HCT116 (cell line): Measurements from ENCODE around the gene SLC7A1. TPM values are rescaled to one million over a fixed set of nuclear protein-coding genes. Genes with fewer than 3 reads are reported as not detected.

Source experiments
- ATAC-seq: fragments of 200-7000 bp; cut with Tn5 transposase; 2 replicates; pipeline ENCODE4 v1.9.1; 2020; ENCODE audit warnings: mild to moderate bottlenecking, moderate library complexity
- BruUV-seq: library from RNA; stranded (reverse); fragments of 400-500 nt; replicated peaks from 2 replicates; lab custom pipeline; 2021; lab: Mats Ljungman, UMichigan
- CTCF ChIA-PET: fragments of 300-600 bp; sonication (Branson Sonifier 250); formaldehyde crosslinking; loops from one replicate; lab custom pipeline; 2021; ENCODE audit warnings: antibody characterized with exemption; lab: Charles Lee
- POLR2A ChIA-PET: fragments of 300-600, 350-600 bp; sonication (Branson Sonifier 250); formaldehyde crosslinking; loops from one replicate; lab custom pipeline; 2021; ENCODE audit warnings: antibody characterized with exemption; lab: Charles Lee
- RAD21 ChIA-PET, 2 experiments: fragments of 300-600 bp; sonication (Branson Sonifier 250); formaldehyde crosslinking; loops; one replicate each; lab custom pipeline; 2023; ENCODE audit warnings: low total read pairs in 2 of 2; ENCODE audit not compliant: uncharacterized antibody in 2 of 2, unreplicated experiment in 2 of 2, low non-redundant PET in 1 of 2; lab: Charles Lee
- DNase-seq: peaks from one replicate; pipeline ENCODE4 v3.0.0-alpha.2; 2010; ENCODE audit warnings: low read depth, low spot score
- H2AFZ ChIP-seq: fragments of 200-600 bp; shearing (Covaris generic), sonication (generic); 2 replicates; pipeline ENCODE4 v1.6.1; 2017; ENCODE audit warnings: low read depth, mixed run types, mixed read lengths, antibody characterized with exemption, low read length; ENCODE audit not compliant: poor library complexity, severe bottlenecking
- H3K27ac ChIP-seq: 2 replicates; pipeline ENCODE4 v1.5.1; 2012; ENCODE audit warnings: low read depth, low read length
- H3K27me3 ChIP-seq: fragments of 200-600 bp; sonication (generic); 2 replicates; pipeline ENCODE4 v1.6.1; 2016; ENCODE audit warnings: mixed run types, low read length, mixed read lengths; ENCODE audit not compliant: insufficient read depth
- H3K36me3 ChIP-seq, 2 experiments: fragments of 200-500 bp in 1 of 2; fragments of 200-600 bp in 1 of 2; sonication (Bioruptor generic) in 1 of 2; sonication (generic) in 1 of 2; 2 replicates each; pipeline versions ENCODE4 v1.5.1 to v1.6.1; 2014 to 2016; ENCODE audit warnings: low read length in 2 of 2, inconsistent platforms in 1 of 2, mixed read lengths in 1 of 2, mixed run types in 1 of 2; ENCODE audit not compliant: insufficient read depth in 2 of 2, control insufficient read depth in 1 of 2
- H3K4me1 ChIP-seq, 2 experiments: fragments of 200-600 bp in 1 of 2; sonication (generic) in 1 of 2; 2 replicates each; pipeline versions ENCODE4 v1.5.1 to v1.6.1; 2012 to 2017; ENCODE audit warnings: low read length in 2 of 2, inconsistent platforms in 1 of 2, mild to moderate bottlenecking in 1 of 2, mixed read lengths in 1 of 2, mixed run types in 1 of 2, moderate library complexity in 1 of 2; ENCODE audit not compliant: insufficient read depth in 2 of 2, control insufficient read depth in 1 of 2
- H3K4me2 ChIP-seq: fragments of 200-600 bp; sonication (generic); 2 replicates; pipeline ENCODE4 v1.6.1; 2017; ENCODE audit warnings: mixed run types, low read length, mixed read lengths
- H3K4me3 ChIP-seq, 2 experiments: fragments of 200-600 bp in 1 of 2; sonication (generic) in 1 of 2; replicated peaks in 1 of 2; 2 replicates each; pipeline ENCODE4 v1.5.1; 2011 to 2016; ENCODE audit warnings: low read length in 2 of 2, control low read depth in 1 of 2, low read depth in 1 of 2, mild to moderate bottlenecking in 1 of 2, mixed read lengths in 1 of 2, mixed run types in 1 of 2
- H3K79me2 ChIP-seq: fragments of 200-600 bp; sonication (generic); 2 replicates; pipeline ENCODE4 v1.6.1; 2017; ENCODE audit warnings: mild to moderate bottlenecking, mixed run types, low read length, moderate library complexity, mixed read lengths; ENCODE audit not compliant: insufficient read depth
- H3K9ac ChIP-seq: fragments of 200-600 bp; sonication (generic); 2 replicates; pipeline ENCODE4 v1.6.1; 2016; ENCODE audit warnings: low read length, mixed read lengths
- H3K9me2 ChIP-seq: fragments of 200-600 bp; sonication (generic), shearing (Covaris generic); 2 replicates; pipeline ENCODE4 v1.6.1; 2017; ENCODE audit warnings: mixed run types, mild to moderate bottlenecking, moderate library complexity; ENCODE audit not compliant: insufficient read depth
- H3K9me3 ChIP-seq, 2 experiments: fragments of 200-500 bp in 1 of 2; fragments of 200-600 bp in 1 of 2; sonication (Bioruptor generic) in 1 of 2; sonication (generic) in 1 of 2; 2 replicates each; pipeline ENCODE4 v1.6.1; 2014 to 2017; ENCODE audit warnings: low read length in 2 of 2, mixed read lengths in 2 of 2, inconsistent platforms in 1 of 2, low read depth in 1 of 2, mild to moderate bottlenecking in 1 of 2, mixed run types in 1 of 2, moderate library complexity in 1 of 2; ENCODE audit not compliant: control insufficient read depth in 1 of 2, insufficient read depth in 1 of 2
- H4K20me1 ChIP-seq: fragments of 200-600 bp; sonication (generic), shearing (Covaris generic); 2 replicates; pipeline ENCODE4 v1.6.1; 2017; ENCODE audit warnings: mixed run types, mild to moderate bottlenecking, moderate library complexity; ENCODE audit not compliant: insufficient read depth
- CEBPB ChIP-seq: IDR thresholded peaks from 2 replicates; pipeline ENCODE4 v1.6.1; 2012; ENCODE audit warnings: low read depth
- CTCF ChIP-seq, 3 experiments: fragments of 200-600 bp in 1 of 3; sonication (generic) in 1 of 3; IDR thresholded peaks in 2 of 3; conservative IDR thresholded peaks in 1 of 3; 2 replicates each; pipeline ENCODE4 v1.5.1; 2012 to 2017; ENCODE audit warnings: low read depth in 2 of 3, low read length in 2 of 3, antibody characterized with exemption in 1 of 3, borderline replicate concordance in 1 of 3, control low read depth in 1 of 3, mild to moderate bottlenecking in 1 of 3, mixed read lengths in 1 of 3, mixed run types in 1 of 3, moderate library complexity in 1 of 3; ENCODE audit not compliant: insufficient read depth in 1 of 3
- ELF1 ChIP-seq: IDR thresholded peaks from 2 replicates; pipeline ENCODE4 v1.6.1; 2012; ENCODE audit warnings: low read depth, borderline replicate concordance
- EZH2phosphoT487 ChIP-seq: fragments of 200-600 bp; IDR thresholded peaks from 2 replicates; pipeline ENCODE4 v1.6.1; 2018; ENCODE audit warnings: antibody characterized with exemption, borderline replicate concordance
- POLR2A ChIP-seq: IDR thresholded peaks from 2 replicates; pipeline ENCODE4 v1.7.0; 2011; ENCODE audit warnings: borderline replicate concordance; ENCODE audit not compliant: insufficient read depth, insufficient read length; ENCODE audit errors: extremely low read depth
- TCF7L2 ChIP-seq: IDR thresholded peaks from 2 replicates; pipeline ENCODE4 v1.7.0; 2011; ENCODE audit warnings: borderline replicate concordance, inconsistent platforms; ENCODE audit not compliant: insufficient read depth, insufficient read length; ENCODE audit errors: extremely low read depth
- ZNF274 ChIP-seq: fragments of 200-500 bp; sonication (Bioruptor generic); IDR thresholded peaks from 2 replicates; pipeline ENCODE4 v1.6.1; 2014; ENCODE audit warnings: mild to moderate bottlenecking, low read depth, low read length, inconsistent platforms
- intact Hi-C: fragments of 100-400 bp; cut with micrococcal nuclease; formaldehyde crosslinking; loops from 2 replicates; pipeline ENCODE4 v1.10.0; 2022
- total RNA-seq: library from RNA; stranded (reverse); gene quantifications from one replicate; pipeline ENCODE4 v1.2.1, GENCODE V29; 2021; ENCODE audit not compliant: unreplicated experiment
- TF ChIP-seq, protein P1 (sequence below): IDR thresholded peaks from 2 replicates; pipeline ENCODE4 v1.6.1; 2012
- TF ChIP-seq, protein P2 (sequence below): IDR thresholded peaks from 2 replicates; pipeline ENCODE4 v1.6.1; 2012; ENCODE audit warnings: low read depth

Gene SLC7A1
- total RNA-seq, 1 experiment from 2014 or later, result 124 TPM

GRCh38 chr13:29527916-29528315 is 67.6 kb downstream of the SLC7A1 start:
- Histone ChIP-seq H3K36me3 (peaks cover 22 to 27% of the 10 kb centered on the region in 2 experiments), H3K4me2 (no peak overlapping the region), H3K4me1 (no peaks in the 10 kb centered on the region), H2AFZ (no peak overlapping the region), H3K79me2 (no peaks in the 10 kb centered on the region), H3K9me2 (no peaks in the 10 kb centered on the region), H3K4me3 (no peak overlapping the region)
- RAD21 ChIA-PET, result no interaction called here
- intact Hi-C loops, result no loop called here
- DNase-seq, result no peak
- no peak for TF ChIP-seq CTCF (IDR thresholded peaks at IDR 0.05 in 2 of 3, conservative IDR thresholded peaks at IDR 0.05 in 1 of 3; ENCODE audit: borderline replicate concordance in 1 of 3, insufficient read depth in 1 of 3, low read depth in 2 of 3, low read length in 2 of 3)
- TF ChIP-seq ELF1, result no peak
- TF ChIP-seq POLR2A, result no peak
- no peak for TF ChIP-seq EZH2phosphoT487
- TF ChIP-seq TCF7L2, result no peak
- no peak for TF ChIP-seq CEBPB
- no peak for TF ChIP-seq ZNF274
- TF ChIP-seq, all 23 proteins: peak for 0
- ChIA-PET CTCF (no interaction called here), POLR2A (no interaction called here)
- Histone ChIP-seq H3K27ac (no peak overlapping the region), H3K9me3 (no peaks in the 10 kb centered on the region), H3K9ac (no peak overlapping the region), H3K27me3 (no peaks in the 10 kb centered on the region), H4K20me1 (no peaks in the 10 kb centered on the region)
- no TSS peak for BruUV-seq
- ATAC-seq, result no peak

GRCh38 chr13:29527511-29527910 is 68.0 kb downstream of the SLC7A1 start:
- Histone ChIP-seq H4K20me1 (no peaks in the 10 kb centered on the region), H3K9me3 (no peaks in the 10 kb centered on the region), H3K9me2 (no peaks in the 10 kb centered on the region), H3K79me2 (no peaks in the 10 kb centered on the region), H3K4me3 (no peak overlapping the region), H3K4me2 (no peak overlapping the region), H3K27ac (no peak overlapping the region)
- CTCF ChIA-PET, result no interaction called here
- DNase-seq (no peak), ATAC-seq (no peak)
- intact Hi-C loops, result no loop called here
- BruUV-seq, result no TSS peak
- TF ChIP-seq, protein P1, sequence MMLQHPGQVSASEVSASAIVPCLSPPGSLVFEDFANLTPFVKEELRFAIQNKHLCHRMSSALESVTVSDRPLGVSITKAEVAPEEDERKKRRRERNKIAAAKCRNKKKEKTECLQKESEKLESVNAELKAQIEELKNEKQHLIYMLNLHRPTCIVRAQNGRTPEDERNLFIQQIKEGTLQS, result no peak
- TF ChIP-seq, protein P2, sequence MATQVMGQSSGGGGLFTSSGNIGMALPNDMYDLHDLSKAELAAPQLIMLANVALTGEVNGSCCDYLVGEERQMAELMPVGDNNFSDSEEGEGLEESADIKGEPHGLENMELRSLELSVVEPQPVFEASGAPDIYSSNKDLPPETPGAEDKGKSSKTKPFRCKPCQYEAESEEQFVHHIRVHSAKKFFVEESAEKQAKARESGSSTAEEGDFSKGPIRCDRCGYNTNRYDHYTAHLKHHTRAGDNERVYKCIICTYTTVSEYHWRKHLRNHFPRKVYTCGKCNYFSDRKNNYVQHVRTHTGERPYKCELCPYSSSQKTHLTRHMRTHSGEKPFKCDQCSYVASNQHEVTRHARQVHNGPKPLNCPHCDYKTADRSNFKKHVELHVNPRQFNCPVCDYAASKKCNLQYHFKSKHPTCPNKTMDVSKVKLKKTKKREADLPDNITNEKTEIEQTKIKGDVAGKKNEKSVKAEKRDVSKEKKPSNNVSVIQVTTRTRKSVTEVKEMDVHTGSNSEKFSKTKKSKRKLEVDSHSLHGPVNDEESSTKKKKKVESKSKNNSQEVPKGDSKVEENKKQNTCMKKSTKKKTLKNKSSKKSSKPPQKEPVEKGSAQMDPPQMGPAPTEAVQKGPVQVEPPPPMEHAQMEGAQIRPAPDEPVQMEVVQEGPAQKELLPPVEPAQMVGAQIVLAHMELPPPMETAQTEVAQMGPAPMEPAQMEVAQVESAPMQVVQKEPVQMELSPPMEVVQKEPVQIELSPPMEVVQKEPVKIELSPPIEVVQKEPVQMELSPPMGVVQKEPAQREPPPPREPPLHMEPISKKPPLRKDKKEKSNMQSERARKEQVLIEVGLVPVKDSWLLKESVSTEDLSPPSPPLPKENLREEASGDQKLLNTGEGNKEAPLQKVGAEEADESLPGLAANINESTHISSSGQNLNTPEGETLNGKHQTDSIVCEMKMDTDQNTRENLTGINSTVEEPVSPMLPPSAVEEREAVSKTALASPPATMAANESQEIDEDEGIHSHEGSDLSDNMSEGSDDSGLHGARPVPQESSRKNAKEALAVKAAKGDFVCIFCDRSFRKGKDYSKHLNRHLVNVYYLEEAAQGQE, result no peak
- TF ChIP-seq, all 23 proteins: peak for 0
- ChIA-PET POLR2A (no interaction called here), RAD21 (no interaction called here)
- Histone ChIP-seq H3K9ac (no peak overlapping the region), H2AFZ (no peak overlapping the region), H3K4me1 (no peaks in the 10 kb centered on the region), H3K36me3 (peaks cover 25 to 26% of the 10 kb centered on the region in 2 experiments), H3K27me3 (no peaks in the 10 kb centered on the region)
